ENCODE data around the gene GSAP.

Gene GSAP

DNA sequence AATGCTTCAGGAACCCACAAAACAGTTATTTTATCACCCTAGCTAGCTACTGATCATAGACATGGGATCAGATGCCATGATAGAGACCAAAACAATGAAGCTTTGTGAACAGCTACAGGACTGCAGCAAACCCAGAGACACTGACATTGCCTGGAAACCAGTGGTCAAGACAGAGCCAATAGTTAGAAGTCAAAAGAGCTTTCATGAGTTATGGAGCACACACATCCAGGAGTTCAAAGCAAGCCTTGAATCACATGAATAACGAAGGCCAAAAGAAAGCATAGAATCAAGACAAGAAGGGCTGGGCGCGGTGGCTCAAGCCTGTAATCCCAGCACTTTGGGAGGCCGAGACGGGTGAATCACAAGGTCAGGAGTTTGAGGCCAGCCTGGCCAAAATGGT lies 34.5 kb upstream of the GSAP start:
- no peak for TF ChIP-seq CTCF (IDR thresholded peaks at IDR 0.05; ENCODE audit: borderline replicate concordance, insufficient read depth, low read depth, low read length)
- H3K4me3 ChIP-seq (ENCODE audit: low read depth, low read length): no peak overlapping the region

DNA sequence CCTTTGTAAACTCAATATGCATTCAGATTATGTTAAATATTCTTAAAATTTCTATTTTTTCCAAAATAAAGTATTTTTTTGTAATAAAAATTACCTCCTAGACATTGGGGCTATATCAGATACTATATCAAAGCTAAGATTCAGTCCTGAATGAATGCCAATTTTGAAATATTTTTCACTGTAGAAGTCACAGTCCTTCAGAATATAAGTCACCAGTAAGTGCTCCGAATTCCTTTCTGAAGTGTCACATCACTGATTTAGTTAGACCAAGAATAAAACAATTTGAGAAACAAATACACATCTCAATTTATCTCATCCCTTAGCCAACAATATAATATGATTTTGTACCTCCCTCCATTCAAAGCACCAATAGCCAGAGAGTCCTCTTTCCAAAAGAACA lies 33.9 kb upstream of the GSAP start:
- H3K4me3 ChIP-seq (ENCODE audit: low read depth, low read length): no peak overlapping the region
- no peak for TF ChIP-seq CTCF (IDR thresholded peaks at IDR 0.05; ENCODE audit: borderline replicate concordance, insufficient read depth, low read depth, low read length)

DNA sequence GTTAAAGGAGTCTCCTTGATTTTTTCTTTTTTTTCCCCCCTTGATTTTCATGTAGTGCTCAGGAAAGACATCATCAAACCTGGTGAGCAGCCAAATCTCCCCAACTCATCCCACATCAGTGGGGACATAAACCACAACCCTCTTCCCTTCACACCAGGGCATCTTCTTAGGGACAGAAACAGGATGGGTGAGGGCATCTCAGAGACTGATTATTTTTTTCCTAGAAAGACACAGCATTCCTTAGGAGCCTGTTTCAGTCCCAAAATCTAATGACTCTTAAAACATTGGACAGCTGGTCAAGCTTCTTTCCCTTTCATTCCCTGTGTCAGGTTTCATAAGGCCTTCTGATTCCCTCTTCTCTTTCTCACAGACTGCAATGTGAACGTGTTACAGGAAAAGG lies 31.5 kb upstream of the GSAP start:
- no peak for TF ChIP-seq CTCF (IDR thresholded peaks at IDR 0.05; ENCODE audit: borderline replicate concordance, insufficient read depth, low read depth, low read length)
- H3K4me3 ChIP-seq (ENCODE audit: low read depth, low read length): no peak overlapping the region

GRCh38 chr7:77444123-77444522 lies 28.0 kb upstream of the GSAP start:
- TF ChIP-seq CTCF (IDR thresholded peaks at IDR 0.05; ENCODE audit: borderline replicate concordance, insufficient read depth, low read depth, low read length): no peak
- H3K4me3 ChIP-seq (ENCODE audit: low read depth, low read length): no peak overlapping the region

GRCh38 chr7:77443042-77443441 lies 26.9 kb upstream of the GSAP start:
- no peak for TF ChIP-seq CTCF (IDR thresholded peaks at IDR 0.05; ENCODE audit: borderline replicate concordance, insufficient read depth, low read depth, low read length)
- no peak overlapping the region for H3K4me3 ChIP-seq (ENCODE audit: low read depth, low read length)

DNA sequence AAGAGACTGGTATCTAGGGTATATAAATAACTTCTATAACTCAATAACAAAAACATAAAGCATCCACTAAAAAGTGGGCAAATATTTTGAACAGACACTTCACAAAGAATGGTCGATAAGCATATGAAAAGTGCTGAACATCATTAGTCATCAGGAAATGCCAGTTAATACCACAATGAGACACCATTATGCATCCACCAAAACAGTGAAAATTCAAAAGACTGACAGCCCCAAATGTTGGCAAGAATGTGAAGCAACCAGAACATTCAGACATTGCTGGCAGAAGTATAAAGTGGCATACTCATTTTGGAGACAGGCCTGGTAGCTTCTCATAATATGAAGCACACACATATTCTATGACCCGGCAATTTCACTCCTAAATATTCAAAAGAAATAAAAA lies 26.5 kb upstream of the GSAP start:
- no peak overlapping the region for H3K4me3 ChIP-seq (ENCODE audit: low read depth, low read length)
- no peak for TF ChIP-seq CTCF (IDR thresholded peaks at IDR 0.05; ENCODE audit: borderline replicate concordance, insufficient read depth, low read depth, low read length)

DNA sequence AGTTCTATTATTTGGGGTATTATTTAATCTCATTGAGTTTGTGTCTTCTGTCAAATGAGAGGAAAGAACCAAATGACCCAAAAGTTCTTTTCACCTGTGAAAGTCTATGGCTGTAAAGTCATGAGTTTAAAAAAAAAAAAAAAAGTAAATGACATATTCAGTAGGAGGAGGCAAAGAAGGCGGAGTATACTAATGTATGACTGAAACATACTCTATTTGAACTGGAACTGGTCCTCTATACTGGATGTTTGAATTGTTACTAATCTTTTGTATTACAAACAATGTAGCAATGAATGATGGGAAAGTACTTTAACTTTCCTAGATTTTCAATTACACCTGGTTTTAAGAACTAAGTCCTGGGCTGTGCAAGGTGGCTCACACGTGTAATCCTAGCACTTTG lies 24.9 kb upstream of the GSAP start:
- H3K4me3 ChIP-seq (ENCODE audit: low read depth, low read length): no peak overlapping the region
- no peak for TF ChIP-seq CTCF (IDR thresholded peaks at IDR 0.05; ENCODE audit: borderline replicate concordance, insufficient read depth, low read depth, low read length)

Data from GM12875 (cell line).